ENCODE measurements around the gene SLC5A10.
A peak's percentile ranks its signal among the peaks of the same experiment; 100 is the strongest.
"Not testable (repeated sequence)": the region's sequence is repeated elsewhere in the genome, so short reads cannot be mapped to it uniquely, and the experiment has no call there.

SLC5A10 gene

GRCh38 chr17:18917506-18918032 is 34.4 kb upstream of the SLC5A10 start:
- ChIA-PET CTCF (no interaction called here), POLR2A (no interaction called here)
- TF ChIP-seq CTCF (IDR thresholded peaks at IDR 0.05; ENCODE audit: control extremely low read depth, extremely low read depth, low read depth, missing control alignments) = no peak
- DNase-seq (ENCODE audit: extremely low spot score) = no peak

GRCh38 chr17:18919963-18920362 is 32.0 kb upstream of the SLC5A10 start:
- CTCF ChIA-PET = no interaction called here
- no peak for TF ChIP-seq CTCF (IDR thresholded peaks at IDR 0.05; ENCODE audit: control extremely low read depth, extremely low read depth, low read depth, missing control alignments)
- DNase-seq (ENCODE audit: extremely low spot score) = no peak
- POLR2A ChIA-PET = no interaction called here

GRCh38 chr17:18920911-18921441 is 31.0 kb upstream of the SLC5A10 start:
- no peak for DNase-seq (ENCODE audit: extremely low spot score)
- ChIA-PET POLR2A (no interaction called here), CTCF (interaction anchor here (0.7 kb wide), 1 partner anchor 67 kb away, joined by 3 read pairs; no protein-coding TSS in a partner anchor)
- no peak for TF ChIP-seq CTCF (IDR thresholded peaks at IDR 0.05; ENCODE audit: control extremely low read depth, extremely low read depth, low read depth, missing control alignments)

- ChIA-PET POLR2A (no interaction called here), CTCF (no interaction called here)
- no peak for TF ChIP-seq CTCF (IDR thresholded peaks at IDR 0.05; ENCODE audit: control extremely low read depth, extremely low read depth, low read depth, missing control alignments)
- DNase-seq (ENCODE audit: extremely low spot score) = no peak
Measured at GRCh38 chr17:18921485-18921884, 30.5 kb upstream of the SLC5A10 start.

GRCh38 chr17:18921912-18922451 is 30.0 kb upstream of the SLC5A10 start:
- ChIA-PET CTCF (no interaction called here), POLR2A (interaction anchor here (1.1 kb wide), 1 partner anchor 21 kb away, joined by 3 read pairs; no protein-coding TSS in a partner anchor)
- no peak for TF ChIP-seq CTCF (IDR thresholded peaks at IDR 0.05; ENCODE audit: control extremely low read depth, extremely low read depth, low read depth, missing control alignments)
- DNase-seq (ENCODE audit: extremely low spot score) = peak; percentile 65

GRCh38 chr17:18922596-18922995 is 29.4 kb upstream of the SLC5A10 start:
- CTCF ChIA-PET; DNase-seq (ENCODE audit: extremely low spot score): not testable (repeated sequence)
- POLR2A ChIA-PET = interaction anchor here (1.1 kb wide), 1 partner anchor 22 kb away, joined by 3 read pairs; no protein-coding TSS in a partner anchor

- no peak for DNase-seq (ENCODE audit: extremely low spot score)
- ChIA-PET POLR2A (interaction anchor here (0.7 kb wide), 2 partner anchors 72 to 1089 kb away, joined by 3 to 5 read pairs; no protein-coding TSS in a partner anchor), CTCF (interaction anchor here (3.0 kb wide), 1 partner anchor 35 kb away, joined by 11 read pairs; no protein-coding TSS in a partner anchor)
- no peak for TF ChIP-seq CTCF (IDR thresholded peaks at IDR 0.05; ENCODE audit: control extremely low read depth, extremely low read depth, low read depth, missing control alignments)
Measured at GRCh38 chr17:18925187-18925586, 26.8 kb upstream of the SLC5A10 start.

All from GM10248 (cell line).